Activated T-cell treated with anti-CD3 and anti-CD28 coated beads for 1 hour (primary cell): ENCODE results near the gene CBR1.
"Not testable (repeated sequence)": the region's sequence is repeated elsewhere in the genome, so short reads cannot be mapped to it uniquely, and the experiment has no call there.

Source experiments
- DNase-seq: peaks from one replicate; pipeline ENCODE4 v3.0.0-alpha.2; 2020; ENCODE audit warnings: low read depth

Gene CBR1

DNA sequence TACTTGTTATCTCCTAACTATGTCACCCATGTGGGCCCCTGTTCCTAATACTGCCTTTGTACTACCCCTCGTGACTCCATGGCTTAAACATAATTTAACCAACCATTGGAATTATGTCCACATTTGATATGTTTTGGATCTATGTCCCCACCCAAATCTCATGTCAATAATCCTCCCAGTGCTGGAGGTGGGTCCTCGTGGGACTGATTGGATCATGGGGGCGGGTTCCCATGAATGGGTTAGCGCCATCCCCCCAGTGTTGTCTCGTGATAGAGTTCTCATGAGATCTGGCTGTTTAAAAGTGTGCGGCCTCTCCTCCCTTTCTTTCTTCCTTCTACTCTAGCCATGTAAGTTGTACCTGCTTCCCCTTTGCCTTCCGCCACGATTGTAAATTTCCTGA, 9.8 kb downstream of the CBR1 start:
- no peak for DNase-seq

DNA sequence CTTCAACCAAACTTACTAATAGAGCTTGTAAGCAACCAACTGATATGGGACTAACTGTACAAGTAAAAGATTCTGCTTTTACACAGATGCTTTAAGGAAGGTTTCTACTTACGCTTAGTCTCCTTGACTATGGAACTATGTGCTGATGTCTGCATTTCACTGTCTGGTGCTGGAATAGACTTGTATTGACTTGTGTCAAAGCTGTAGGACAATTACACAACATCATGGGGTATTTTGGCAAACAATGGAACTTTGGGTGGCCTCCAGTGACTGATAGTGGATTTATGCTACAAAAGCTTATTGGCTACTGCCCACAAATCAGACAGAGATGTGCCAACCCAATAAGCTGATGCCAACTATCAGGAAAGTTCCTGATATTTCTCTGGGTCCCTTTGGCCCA, 10.6 kb downstream of the CBR1 start:
- no peak for DNase-seq

DNA sequence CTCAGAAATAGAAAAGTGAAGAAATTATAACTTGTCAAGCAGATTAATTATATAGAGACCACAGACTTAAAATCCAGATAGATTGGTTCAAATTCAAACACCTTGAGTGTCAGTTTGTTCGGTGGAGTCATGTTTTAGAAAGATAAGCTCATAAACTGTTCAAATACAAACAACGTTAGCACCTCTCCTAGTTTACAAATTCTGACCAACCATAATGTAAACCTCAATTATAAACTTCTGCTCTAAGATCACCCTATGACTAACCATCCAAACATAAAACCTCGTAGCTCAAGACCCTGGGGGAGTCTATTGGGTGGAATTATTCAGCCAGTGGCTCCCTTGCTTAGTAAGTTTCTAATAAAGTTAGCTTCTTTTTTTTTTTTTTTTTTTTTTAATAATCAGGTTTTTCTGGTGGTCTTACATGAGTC, 12.4 kb downstream of the CBR1 start:
- no peak for DNase-seq

DNA sequence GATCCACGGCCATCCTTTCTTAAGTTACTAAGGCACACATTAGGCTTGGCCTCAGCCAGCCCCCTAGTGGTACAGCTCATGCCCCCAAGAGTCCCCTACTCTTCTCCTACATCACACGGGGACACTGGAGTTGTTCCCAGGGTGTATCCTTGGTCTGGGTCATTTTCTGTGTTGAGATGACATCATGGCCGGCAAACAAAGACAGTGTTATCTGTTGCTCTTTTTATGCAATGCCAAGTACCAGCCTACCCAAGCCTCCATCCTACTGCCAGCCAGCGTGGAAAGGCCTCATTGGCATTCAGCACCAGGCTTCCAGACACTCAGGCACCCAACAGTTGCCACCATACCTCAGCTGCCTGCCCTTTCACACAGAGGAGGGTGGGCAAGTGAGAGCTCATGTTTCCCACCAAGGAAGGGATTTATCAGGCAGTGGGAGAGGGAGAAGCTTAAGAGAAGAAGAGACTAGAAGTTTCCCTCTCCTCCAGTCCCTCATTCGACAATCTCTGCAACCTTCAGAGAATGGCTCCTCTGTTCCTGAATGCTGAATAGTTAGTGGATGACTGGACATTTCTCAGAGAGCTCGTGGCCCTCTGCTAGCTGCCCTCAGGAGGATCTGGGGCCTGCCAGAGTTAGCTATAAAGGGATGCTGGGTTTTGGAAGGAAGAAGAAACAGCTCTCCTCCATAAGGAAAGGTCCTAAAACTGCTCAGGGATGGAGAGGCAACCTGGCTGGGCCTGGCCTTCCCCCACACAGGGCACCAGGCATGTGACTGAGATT, 17.7 kb downstream of the CBR1 start:
- no peak for DNase-seq

DNA sequence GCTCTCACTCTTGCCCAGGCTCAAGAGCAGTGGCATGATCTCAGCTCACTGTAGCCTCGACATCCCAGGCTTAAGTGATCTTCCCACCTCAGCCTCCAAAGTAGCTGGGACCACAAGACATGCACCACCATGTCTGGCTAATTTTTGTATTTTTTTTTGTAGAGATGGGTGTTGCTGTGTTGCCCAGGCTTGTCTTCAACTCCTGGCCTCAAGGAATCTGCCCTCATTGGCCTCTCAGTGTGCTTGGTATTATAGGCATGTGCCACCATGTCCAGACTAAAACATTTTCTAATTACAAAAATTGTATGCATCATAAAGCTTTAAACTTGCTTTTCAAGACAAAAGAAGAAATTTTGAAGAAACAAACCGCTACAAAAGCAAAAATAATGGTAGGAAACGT, 20.1 kb downstream of the CBR1 start:
- no peak for DNase-seq

DNA sequence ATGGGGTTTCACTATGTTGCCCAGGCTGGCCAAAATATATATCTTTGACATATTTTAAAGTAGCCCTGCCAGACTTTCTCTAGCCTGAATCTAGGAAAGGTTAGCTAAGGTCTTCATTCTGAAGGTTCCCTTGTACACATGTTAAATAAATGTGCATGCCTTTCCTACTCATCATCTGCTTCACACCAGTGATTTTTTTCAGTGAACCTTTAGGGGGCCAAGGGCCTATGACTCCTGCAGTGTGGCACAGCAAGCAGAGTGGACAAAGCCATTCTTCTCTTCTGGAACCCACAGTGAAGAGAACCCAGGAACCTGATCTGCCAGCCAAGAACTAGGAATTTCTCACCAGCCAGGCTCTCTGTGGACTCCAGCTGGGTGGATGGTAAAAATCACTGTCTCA, 22.9 kb downstream of the CBR1 start:
- DNase-seq, result no peak

DNA sequence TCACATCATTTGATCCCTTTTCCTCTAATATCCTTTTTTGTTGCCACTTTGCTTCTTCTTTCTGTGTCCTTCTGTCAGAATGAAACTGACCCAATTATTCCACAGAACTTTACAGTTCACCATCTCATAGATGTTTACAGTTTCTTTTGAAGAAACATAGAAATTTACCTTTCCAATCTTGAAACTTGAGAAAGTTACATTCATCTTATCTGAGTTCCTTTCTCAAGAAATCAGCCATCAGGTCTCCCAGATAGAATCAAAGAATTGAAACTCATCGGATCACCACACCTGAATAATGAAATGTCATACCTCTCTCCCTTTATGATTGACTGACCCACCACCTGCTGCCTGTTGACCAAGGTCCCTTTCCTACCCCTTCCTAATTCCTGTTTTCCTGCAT, 23.7 kb downstream of the CBR1 start:
- DNase-seq, result no peak

DNA sequence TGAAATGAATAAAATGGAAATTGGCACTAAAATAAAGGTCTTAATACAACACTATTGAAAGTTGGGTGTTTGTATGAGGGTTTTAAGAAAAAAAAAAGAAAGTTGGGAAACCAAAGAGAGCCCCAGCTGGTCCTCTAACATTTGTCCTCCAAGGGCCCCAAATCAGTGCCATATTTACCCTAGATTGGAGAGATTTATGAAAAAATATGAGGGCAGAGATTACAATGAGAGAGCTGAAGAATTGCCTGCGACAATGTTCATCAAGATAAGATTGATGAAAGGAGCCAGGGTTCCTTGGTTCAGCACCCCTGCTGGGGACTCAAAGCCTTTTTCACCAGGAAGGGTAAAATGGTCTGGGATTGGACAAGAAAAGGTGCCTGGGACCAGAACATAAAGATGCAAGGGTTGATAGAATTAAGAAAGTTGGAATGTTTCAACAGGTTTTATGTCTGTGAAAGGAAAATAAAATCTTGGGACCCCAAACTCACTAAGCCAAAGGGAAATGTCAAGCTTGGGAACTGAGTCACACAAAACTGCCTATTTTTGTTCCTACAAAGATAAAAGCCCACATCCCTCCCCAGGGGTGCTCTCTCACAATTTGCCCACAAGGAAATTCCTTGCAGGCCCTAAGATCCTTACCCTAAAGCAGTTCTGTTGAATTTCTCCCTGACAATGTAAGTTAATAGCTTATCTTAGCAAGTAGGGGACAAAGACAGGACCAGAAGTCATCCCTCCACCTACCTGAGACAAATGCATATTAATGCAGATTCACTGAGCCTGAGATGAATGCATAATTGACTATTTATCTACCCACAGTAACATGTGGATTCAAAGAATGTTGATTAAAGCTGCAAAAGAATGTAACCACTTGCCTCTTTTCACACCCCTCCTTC, 26.8 kb downstream of the CBR1 start:
- no peak for DNase-seq

DNA sequence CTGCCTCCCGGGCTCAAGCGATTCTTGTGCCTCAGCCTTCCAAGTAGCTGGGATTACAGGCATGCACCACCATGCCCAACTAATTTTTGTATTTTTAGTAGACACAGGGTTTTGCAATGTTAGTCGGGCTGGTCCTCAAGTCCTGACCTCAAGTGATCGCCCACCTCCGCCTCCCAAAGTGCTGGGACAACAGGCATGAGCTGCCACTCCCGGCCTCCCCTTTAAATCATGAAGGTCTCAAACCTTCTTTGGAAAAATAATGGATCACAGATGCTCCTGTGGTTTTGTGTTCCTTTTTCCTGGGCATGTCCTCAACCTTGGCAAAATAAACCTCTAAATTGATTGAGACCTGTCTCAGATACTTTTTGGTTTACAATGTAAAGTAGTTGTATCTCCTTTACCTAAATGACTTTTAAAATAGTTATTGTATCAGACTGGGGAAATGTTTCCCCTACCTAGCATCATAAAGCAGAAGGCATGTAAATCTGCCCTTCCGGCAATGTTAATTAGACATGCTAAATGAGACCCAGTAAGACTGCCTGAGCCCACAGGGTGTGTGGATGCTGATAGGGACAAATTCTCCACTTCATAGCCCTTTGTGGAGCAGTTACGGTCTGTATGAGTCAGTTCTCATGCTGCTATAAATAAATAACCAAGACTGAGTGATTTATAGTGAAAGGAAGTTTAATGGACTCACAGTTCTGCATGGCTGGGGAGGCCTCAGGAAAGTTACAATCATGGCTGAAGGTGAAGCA, 27.8 kb downstream of the CBR1 start:
- no peak for DNase-seq

DNA sequence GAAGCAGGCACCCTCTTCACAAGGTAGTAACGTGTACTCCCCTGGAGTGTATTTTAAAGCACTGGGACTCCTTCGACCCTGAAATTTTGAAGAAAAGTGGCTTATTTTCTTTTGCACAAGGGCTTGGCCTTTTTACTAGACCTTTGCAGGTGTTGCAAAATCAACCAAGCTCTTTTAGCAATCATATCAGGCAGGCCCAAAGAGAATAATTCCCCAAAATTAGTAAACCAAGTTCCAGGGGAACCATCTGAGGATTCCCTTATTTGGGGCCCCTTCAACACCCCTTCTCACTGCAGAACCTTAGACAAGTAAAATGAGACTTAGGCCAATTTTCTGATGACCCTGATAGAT, 28.3 kb downstream of the CBR1 start:
- no peak for DNase-seq

DNA sequence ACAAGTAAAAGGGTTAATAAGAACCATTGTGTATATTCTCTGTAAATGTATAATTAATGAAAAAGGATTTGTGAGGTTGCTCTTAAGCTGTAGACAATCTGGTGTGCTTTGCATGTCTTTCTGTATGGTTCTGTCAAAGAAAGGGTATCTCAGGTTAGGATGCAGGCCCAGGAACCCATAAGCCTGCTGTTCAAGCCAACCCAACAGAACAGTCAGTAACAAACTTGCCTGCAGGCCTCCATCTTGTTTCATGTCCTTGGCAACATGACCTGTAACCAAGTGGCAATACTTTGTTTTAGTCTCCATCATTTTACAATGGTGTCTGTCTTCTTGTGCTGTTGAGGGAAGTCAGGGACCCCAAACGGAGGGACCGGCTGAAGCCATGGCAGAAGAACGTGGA, 29.2 kb downstream of the CBR1 start:
- no peak for DNase-seq

DNA sequence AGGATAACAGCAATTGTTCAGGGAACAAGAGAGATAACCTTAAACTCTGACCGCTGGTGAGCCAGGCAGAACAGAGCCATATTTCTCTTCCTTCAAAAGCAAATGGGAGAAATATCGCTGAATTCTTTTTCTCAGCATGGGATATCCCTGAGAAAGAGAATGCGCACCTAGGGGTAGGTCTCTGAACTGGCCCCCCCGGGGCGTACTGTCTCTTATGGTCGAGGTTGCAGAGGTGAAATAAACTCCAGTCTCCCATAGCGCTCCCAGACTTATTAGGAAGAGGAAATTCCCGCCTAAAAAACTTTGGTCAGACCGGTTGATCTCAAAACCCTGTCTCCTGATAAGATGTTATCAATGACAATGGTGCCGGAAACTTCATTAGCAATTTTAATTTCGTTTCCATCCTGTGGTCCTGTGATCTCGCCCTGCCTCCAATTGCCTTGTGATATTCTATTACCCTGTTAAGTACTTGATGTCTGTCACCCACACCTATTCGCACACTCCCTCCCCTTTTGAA, 29.9 kb downstream of the CBR1 start:
- not testable (repeated sequence) for DNase-seq

DNA sequence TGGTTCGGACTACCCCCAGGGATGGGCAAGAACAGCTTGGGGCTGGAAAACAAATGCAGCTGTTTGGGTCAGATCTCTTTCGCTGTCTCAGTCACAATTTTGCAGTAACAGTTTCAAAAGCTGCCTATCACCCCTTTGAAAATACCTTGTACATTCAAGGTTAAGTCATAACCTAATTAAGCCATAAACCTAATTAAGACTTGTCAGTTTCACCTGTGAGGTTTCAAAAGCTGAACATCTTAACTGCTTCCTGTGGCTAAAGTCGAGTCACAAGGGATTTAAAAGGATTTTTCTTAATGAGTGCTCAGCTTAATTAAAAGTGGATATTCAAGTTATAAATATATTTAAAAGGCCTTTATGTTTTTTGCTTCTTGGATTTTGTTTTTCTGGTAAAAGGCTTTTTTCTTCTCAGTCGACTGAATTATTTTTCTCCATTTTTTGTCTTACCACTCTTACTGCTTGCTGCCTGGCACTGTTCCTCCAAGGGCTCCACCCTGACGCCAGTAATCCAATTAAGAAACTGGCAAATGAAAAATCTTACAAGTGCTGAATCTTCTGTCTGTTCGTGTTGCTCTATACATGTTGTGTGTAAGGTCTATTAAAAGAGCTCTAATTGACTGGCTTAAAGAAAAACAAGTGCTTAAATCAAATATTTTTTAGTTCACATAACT, 31.3 kb downstream of the CBR1 start:
- DNase-seq, result no peak

DNA sequence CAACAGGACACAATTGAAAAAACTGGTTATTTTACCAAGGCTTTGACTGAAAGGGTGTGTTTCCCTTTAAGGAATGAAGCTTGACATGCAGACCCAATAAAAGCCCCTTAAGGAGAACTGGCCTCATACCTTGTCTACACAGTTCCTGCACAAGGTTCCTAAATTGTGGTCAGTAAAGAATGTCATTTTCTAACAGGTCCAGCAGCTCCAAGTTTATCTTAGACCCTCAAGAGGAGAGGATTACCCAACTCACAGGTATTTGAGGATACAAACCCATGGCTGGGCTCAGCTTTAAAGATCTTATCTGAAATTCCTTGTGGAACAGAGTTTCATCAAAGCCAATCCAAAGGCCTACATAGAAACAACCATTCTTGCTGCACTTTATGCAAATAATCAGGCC, 33.6 kb downstream of the CBR1 start:
- DNase-seq, result no peak

DNA sequence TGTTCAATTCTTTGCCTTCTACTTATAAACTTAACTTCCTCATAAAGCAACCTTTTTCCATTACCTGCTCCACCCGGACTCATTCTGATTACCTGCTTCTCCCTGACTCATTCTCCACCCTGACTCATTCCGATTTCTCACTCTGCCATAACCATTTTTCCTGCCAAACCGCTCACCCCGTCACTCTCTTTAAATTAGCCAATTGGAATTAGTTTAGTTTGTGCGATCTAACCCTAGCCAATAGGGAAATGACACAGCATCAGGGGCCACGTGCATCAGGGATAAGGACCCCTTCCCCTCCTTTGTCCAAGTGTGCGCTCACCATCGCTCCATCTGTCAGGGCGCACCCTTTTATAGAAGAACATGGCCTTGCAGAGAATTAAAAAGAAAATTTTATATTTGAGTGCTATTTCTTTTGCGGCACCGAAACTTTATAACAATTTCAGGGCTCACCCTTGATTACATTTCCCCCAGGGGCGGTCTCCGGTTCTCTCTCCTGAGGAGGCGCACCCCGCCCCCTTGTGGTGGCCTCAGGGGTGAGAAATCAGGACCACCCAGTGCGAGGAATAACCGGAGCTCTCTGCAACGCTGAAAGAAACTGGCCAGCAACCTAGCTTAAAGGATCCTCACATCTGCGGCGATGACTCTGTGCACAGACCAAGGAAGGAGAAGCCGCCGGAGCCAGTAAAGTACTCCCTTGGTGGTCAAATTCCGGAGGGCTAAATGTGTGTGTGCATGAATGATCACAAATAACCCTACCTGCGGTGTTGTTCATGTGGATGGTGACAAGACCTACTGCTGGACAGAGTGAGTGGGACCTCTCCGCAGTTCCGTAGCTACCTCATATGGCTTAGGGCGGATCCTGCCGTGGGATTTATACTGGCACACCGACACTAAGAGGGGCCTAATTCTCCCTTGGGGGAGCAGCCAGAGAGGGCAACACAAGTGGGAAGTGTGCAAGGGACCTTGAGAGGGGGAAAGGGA, 34.8 kb downstream of the CBR1 start:
- peak; percentile 58 for DNase-seq

DNA sequence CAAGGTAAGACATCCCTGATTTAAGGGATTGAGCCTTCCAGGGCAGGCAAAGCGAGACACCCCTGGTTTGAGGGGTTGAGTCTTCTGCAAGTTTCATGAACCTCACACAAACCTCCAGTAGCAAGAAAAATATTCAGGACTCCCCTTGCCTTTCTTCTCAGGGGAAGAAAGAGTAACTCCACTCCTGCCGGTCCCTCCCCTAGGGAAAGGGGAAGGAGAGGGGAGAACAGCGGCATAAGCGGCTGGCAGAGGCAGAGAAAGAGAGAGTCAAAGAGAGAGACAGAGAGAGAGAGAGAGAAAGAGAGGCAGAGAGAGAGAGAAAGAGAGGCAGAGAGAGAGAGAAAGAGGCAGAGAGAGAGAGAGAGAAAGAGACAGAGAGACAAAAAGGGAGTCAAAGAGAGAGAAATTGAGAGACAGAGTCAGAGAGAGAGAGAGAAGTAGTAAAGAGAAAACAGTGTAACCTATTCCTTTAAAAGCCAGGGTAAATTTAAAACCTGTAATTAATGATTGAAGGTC, 35.6 kb downstream of the CBR1 start:
- DNase-seq, result no peak

DNA sequence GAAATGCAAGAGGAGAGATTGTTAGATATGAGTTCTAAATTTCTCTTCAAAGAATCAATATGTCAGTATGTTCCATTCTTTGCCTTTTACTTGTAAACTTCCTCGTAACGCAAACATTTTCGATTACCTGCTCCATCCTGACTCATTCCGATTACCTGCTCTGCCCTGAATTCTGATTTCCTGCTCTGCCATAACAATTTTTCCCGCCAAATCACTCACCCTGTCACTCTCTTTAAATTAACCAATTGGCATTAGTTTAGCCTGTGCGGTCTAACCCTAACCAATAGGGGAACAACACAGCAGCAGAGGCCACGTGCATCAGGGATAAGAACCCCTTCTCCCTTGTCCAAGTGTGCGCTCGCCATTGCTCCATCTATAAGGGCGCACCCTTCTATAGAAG, 40.0 kb downstream of the CBR1 start:
- DNase-seq, result no peak

DNA sequence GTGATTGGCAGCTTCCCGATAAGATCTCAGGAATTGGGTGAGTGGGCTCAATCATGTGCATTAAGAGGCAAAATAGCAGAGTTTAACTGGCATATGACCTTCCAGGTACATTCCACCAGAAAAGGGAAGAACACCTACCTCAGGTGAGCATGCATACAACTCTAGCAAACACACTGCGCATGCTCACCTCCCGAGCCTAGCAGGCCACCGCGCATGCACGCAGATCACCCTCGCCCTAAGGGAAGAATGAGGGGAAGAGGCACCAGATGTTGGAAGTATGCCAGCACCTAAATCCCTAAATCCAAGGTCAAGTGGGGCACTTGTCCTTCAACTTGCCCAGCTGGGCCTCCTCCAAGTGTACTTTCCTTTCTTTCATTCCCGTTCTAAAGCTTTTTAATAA, 41.4 kb downstream of the CBR1 start:
- no peak for DNase-seq

DNA sequence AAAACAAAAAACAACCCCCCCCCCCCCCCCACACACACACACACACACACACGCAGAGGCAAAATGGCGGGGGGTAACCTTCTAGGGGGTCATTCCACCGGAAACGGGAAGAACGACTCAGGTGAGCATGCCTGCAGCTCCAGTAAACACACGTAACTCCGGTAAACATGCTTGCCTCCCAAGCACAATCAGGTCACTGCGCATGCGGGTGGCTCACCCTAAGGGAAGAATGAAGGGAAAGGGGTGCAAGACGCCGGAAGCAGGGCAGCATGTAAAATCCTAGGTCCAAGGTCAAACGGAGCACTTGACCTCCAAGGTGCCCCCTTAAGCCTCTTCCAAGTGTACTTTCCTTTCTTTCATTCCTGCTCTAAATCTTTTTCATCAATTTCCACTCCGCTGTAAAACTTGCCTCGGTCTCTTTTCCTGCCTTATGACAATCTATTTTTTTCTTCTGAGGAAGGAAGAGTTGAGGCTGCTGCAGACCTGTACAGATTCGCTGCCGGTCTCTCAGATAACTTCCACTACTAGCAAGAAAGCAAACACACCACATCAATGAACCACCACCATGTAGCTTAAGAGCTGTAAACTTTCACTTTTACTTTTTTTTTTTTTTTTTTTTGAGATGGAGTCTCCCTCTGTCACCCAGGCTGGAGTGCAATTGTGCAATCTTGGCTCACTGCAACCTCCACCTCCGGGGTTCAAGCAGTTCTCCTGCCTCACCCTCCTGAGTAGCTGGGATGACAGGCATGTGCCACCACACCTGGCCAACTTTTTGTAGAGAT, 44.0 kb downstream of the CBR1 start:
- DNase-seq, result peak; percentile 39
